Activated naive CD4-positive, alpha-beta T cell treated with anti-CD3 and anti-CD28 coated beads, Interleukin-2, amount 10 ng/mL, durations not matched to agents 7 days and 5 days (primary cell): ENCODE data around the gene FHL1.
"Not testable (repeated sequence)": the region's sequence is repeated elsewhere in the genome, so short reads cannot be mapped to it uniquely, and the experiment has no call there.

Experiments
- CTCF ChIA-PET: fragments of 350-600 bp; sonication (Branson Sonifier 250); formaldehyde crosslinking; loops from one replicate; lab custom pipeline; 2021; ENCODE audit warnings: antibody characterized with exemption; lab: Charles Lee
- DNase-seq: peaks from one replicate; pipeline ENCODE4 v3.0.0-alpha.2; 2020
- H3K27ac Mint-ChIP-seq: one replicate; pipeline ENCODE4 v1.8.0; 2021; ENCODE audit warnings: mild to moderate bottlenecking, moderate library complexity, mixed read lengths
- H3K27me3 Mint-ChIP-seq: one replicate; pipeline ENCODE4 v1.8.0; 2021; ENCODE audit warnings: mild to moderate bottlenecking, mixed read lengths
- H3K36me3 Mint-ChIP-seq: one replicate; pipeline ENCODE4 v1.8.0; 2021; ENCODE audit warnings: mixed read lengths
- H3K4me1 Mint-ChIP-seq: one replicate; pipeline ENCODE4 v1.8.0; 2021; ENCODE audit warnings: mixed read lengths
- H3K4me3 Mint-ChIP-seq: one replicate; pipeline ENCODE4 v1.8.0; 2021; ENCODE audit warnings: mild to moderate bottlenecking, moderate library complexity, mixed read lengths
- H3K9me3 Mint-ChIP-seq: one replicate; pipeline ENCODE4 v1.8.0; 2021; ENCODE audit warnings: mixed read lengths

Gene FHL1

DNA sequence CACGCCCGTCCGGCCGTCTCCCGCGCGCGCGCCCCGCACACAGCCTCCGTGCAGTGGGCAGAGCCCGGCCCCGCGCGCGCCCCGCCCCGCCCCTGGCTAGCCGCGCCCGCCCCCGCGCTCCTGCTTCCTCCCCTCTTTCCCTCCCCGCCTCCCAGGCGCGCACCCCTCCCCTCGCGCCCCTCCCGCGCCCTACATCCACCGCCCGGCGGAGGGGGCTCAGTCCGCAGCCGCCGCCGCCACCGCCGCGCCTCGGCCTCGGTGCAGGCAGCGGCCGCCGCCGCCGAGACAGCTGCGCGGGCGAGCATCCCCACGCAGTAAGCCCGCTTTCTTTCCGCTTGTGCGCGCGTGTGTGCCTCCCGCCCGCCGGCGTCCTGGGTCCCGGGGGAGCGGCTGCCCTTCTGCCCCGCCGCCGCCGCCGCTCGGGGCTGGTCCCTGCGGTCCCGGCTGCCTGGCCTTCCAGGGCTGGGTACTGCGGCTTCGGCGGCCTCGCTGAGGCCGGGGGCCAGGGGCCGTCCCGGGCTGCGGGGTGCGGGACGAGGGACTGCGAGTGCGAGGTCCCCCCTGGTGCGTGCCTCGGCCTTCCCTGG lies at the start of gene FHL1:
Gene FHL1 (plus strand): TSS at position 219 of the 587 bp plus-strand sequence.
- Mint-ChIP-seq H3K36me3 (peaks cover 2% of the 10 kb centered on the region), H3K27ac (peak within 1 kb of the TSS; percentile 52), H3K27me3 (peaks cover 19% of the 10 kb centered on the region), H3K4me3 (peak within 1 kb of the TSS; percentile 80), H3K9me3 (no peaks in the 10 kb centered on the region), H3K4me1 (peaks cover 40% of the 10 kb centered on the region)
- DNase-seq: peak; percentile 64
- CTCF ChIA-PET: no interaction called here

DNA sequence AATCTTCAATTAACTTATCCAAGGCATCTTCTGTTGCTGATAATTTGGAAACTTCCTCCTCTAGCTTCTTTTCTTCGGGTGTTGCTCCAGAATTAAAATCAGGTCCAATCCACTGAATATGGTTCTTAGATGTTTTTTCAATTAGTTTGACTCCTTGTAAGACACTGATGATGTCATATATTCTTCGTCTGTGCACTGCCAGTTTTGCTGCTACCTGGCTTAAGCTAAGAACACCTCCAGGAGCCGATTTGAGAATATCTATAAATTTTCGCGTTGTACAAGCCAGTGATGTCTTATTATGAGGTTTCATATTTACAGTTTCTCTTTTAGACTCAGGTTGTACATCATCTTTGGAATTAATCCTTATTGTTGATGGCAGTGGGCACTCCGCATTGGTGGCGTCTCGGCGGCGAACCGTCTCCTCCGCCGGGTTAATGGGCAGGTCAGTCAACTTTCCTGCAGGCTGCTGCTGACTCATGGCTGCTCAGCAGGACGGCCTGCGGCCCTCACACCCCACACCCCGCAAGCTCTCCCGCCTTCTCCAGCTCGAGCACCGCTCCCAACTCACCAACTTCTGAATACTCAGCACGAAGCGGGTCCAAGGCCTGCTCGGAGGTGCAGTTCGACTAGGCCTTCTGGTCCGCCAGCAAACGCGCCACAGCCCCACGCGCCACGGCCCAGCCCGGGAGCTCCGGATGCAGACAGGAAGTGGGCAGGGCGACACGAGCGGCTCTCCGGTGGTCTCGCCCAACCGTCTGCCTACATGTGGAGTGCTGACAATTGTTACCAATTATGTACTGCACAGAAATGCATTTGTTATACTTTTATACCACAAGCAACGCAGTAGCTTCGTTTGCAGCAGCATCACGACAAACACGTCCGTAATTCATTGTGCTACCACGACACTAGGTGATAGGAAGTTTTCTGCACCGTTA lies 49.2 kb upstream of the FHL1 start:
- Mint-ChIP-seq H3K27ac (no peak overlapping the region), H3K9me3 (no peaks in the 10 kb centered on the region), H3K27me3 (no peaks in the 10 kb centered on the region), H3K4me1 (no peaks in the 10 kb centered on the region), H3K36me3 (no peaks in the 10 kb centered on the region), H3K4me3 (no peak overlapping the region)
- CTCF ChIA-PET: no interaction called here
- no peak for DNase-seq

DNA sequence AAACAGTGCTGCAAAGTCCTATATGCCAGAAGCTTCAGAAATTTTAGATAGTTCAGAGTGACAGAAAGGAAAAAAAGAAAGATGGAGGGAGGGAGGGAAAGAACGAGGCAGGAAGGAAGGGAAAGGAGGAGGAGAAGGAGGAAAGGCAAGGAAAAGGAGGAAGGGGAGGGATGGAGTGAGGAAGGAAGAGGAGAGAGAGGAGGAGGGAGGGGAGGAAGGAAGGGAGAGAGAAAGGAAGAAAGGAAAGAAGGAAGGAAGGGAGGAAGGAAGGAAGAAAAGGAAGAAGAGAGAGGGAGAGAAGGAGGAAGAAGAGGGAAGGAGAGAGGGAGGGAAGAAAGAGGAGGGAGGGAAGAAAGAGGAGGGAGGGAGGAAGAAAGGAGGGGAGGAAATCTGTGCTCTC lies 42.4 kb upstream of the FHL1 start:
- DNase-seq: no peak
- CTCF ChIA-PET: no interaction called here
- no peaks in the 10 kb centered on the region for H3K4me1 Mint-ChIP-seq
- no peaks in the 10 kb centered on the region for H3K36me3 Mint-ChIP-seq
- H3K9me3 Mint-ChIP-seq: no peaks in the 10 kb centered on the region
- H3K4me3 Mint-ChIP-seq: no peak overlapping the region
- no peak overlapping the region for H3K27ac Mint-ChIP-seq
- H3K27me3 Mint-ChIP-seq: no peaks in the 10 kb centered on the region

DNA sequence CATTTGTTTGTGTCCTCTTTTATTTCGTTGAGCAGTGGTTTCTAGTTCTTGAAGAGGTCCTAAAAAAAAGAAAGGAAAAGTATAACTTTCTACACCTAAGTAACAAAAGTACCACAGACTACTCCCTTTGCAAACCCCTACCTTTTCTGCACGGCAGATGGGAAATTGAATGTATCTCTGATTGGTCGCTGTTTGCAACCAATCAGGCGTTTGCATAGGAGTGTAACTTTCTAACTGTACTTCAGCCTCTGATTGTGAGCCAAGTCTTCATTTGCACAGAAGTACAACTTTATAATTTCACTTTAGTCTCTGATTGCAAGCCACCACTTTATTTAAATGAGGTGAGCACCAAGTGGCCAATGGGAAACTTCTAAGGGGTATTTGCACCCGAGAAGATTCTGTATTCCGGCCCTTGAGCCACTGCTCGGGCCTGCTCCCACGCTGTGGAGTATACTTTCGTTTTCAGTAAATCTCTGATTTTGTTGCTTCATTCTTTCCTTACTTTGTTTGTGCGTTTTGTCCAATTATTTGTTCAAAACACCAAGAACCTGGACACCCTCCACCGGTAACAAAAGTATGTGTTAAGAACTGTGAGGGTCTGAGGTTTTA lies 40.3 kb upstream of the FHL1 start:
- Mint-ChIP-seq H3K9me3 (no peaks in the 10 kb centered on the region), H3K36me3 (no peaks in the 10 kb centered on the region), H3K27me3 (peaks cover 5% of the 10 kb centered on the region), H3K4me3 (no peak overlapping the region), H3K27ac (no peak overlapping the region), H3K4me1 (no peaks in the 10 kb centered on the region)
- no peak for DNase-seq
- CTCF ChIA-PET: no interaction called here

DNA sequence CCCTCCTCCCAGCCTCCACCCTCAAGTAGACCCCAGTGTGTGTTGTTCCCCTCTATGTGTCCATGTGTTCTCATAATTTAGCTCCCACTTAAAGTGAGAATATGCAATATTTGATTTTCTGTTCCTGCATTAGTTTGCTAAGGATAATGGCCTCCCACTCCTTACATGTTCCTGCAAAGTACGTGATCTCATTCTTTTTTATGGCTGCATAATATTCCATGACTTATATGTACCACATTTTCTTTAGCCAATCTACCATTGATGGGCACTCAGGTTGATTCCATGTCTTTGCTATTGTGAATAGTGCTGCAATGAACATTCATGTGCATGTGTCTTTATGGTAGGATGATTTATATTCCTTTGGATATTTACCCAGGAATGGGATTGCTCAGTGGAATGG lies 38.4 kb upstream of the FHL1 start:
- H3K27me3 Mint-ChIP-seq, H3K9me3 Mint-ChIP-seq, CTCF ChIA-PET, H3K4me3 Mint-ChIP-seq, DNase-seq, H3K36me3 Mint-ChIP-seq, H3K4me1 Mint-ChIP-seq, H3K27ac Mint-ChIP-seq: not testable (repeated sequence)

DNA sequence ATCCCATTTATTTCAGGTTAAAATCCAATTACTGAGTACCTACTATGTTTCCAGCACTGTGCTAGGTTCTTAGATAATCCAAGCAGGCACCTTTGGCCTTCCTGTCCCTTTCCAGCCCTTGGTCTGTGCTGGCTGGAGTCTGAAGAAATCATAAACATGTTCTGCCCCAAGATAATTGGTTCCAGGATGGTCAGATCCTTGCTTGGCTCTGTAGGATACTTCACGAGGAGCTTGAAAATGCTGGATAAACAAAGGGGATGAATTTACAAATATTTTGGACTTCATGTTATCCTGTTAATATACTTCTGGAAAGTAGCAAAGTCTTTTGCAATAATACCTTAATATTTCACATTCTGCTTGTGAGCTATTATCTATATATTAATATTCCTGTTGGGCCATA lies 35.0 kb upstream of the FHL1 start:
- Mint-ChIP-seq H3K27me3 (peaks cover 5% of the 10 kb centered on the region), H3K27ac (no peak overlapping the region), H3K36me3 (no peaks in the 10 kb centered on the region), H3K4me3 (no peak overlapping the region), H3K9me3 (no peaks in the 10 kb centered on the region), H3K4me1 (no peaks in the 10 kb centered on the region)
- DNase-seq: no peak
- CTCF ChIA-PET: no interaction called here

DNA sequence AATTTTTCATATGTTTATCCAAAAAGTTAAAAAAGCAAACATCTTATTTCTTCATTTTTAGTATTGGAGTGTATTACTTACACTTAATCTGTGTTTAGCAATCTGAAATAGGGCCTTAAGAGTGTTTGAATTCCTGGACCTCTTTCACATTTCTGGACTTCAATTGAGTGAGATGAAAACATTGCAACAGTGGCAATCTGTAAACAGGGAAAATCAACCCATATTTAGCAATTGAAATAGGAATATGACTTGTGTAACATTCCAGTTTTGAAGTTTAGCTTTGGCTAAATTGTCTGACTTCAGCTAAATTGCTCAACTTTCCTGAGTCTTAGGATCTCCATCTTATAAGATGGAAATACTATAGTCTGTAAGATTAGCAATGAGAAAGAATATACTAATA lies 34.6 kb upstream of the FHL1 start:
- H3K4me1 Mint-ChIP-seq: no peaks in the 10 kb centered on the region
- H3K9me3 Mint-ChIP-seq: no peaks in the 10 kb centered on the region
- CTCF ChIA-PET: no interaction called here
- no peak overlapping the region for H3K4me3 Mint-ChIP-seq
- H3K36me3 Mint-ChIP-seq: no peaks in the 10 kb centered on the region
- no peak overlapping the region for H3K27ac Mint-ChIP-seq
- DNase-seq: no peak
- H3K27me3 Mint-ChIP-seq: peaks cover 5% of the 10 kb centered on the region

DNA sequence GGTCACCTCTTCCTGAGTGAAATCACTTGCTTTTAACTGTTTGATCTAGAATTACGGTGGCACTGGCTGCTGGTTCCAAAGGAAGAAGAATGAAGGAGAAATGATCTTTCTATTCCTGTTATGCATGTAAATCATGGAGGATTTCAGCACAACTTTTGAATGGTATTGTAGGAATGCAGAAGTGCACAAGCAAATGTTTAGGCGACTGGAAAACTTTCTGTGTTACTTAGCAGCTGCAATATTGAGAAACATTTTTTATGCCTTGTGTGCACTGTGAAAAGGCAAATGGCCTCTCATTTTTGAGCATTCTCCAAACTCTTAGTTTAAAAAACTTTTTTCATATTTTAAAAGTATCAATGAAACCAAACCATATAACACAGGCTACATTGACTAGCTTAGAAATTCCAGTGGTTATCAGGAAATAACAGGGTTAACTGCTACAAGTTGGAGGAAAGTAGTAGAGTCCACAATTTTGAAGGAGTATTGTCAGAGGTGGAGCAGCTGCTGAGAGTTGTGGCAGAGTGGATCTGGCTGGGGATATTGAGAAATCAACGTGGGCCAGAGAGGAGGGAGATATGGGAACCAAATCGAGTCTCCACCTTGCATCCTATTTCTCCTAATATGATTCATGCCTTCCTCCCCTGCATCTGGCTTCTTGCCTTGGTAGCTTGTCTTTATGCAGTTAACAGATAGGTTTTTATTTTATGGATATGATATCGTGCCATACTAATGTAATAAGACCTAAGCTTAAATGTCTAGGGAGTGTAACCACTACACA lies 32.0 kb upstream of the FHL1 start:
- Mint-ChIP-seq H3K27me3 (peaks cover 8% of the 10 kb centered on the region), H3K27ac (no peak overlapping the region), H3K4me1 (no peaks in the 10 kb centered on the region), H3K4me3 (no peak overlapping the region), H3K36me3 (no peaks in the 10 kb centered on the region), H3K9me3 (no peaks in the 10 kb centered on the region)
- no peak for DNase-seq
- CTCF ChIA-PET: no interaction called here

DNA sequence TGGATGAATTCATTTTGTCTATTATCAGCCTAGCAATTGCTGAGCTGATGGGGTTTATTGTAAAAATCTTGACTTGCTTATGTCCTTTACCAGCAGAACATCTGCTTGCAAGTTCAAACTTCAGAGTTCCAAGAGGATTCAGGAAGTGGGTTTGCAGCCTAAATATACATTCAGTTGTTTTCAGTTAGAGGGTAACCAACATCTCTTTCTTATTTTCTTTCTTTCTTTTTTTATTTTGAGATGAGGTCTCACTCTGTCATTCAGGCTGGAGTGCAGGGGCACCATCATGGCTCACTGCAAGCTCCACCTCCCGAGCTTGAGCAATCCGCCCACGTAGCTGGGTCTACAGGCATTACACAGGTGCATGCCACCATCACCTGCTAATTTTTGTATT lies 31.4 kb upstream of the FHL1 start:
- no peaks in the 10 kb centered on the region for H3K4me1 Mint-ChIP-seq

DNA sequence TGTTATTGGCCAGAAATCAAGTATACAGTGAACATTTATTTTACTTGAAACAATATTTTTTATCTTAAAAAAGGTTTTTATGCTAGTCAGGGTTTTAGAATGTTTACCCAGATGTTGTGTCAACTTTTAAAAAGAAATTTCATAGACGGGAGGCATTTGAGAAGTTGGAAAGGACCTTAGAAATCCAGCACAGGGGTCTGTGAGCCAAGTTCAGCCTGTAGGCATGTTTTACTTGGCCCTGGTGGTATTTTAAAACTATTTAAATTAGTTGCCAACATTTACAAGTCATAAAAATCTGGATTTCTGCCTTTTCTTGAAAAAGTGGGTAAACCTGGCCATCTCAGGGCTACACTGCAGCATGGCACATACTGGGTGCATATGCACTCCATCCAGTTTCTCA lies 25.5 kb upstream of the FHL1 start:
- H3K4me1 Mint-ChIP-seq: no peaks in the 10 kb centered on the region
- no peaks in the 10 kb centered on the region for H3K9me3 Mint-ChIP-seq
- no peak for DNase-seq
- no peak overlapping the region for H3K4me3 Mint-ChIP-seq
- H3K27me3 Mint-ChIP-seq: peaks cover 3% of the 10 kb centered on the region
- H3K36me3 Mint-ChIP-seq: no peaks in the 10 kb centered on the region
- no peak overlapping the region for H3K27ac Mint-ChIP-seq
- CTCF ChIA-PET: no interaction called here

More for the DNA sequence above, 31.4 kb upstream of the FHL1 start:
- no peaks in the 10 kb centered on the region for H3K36me3 Mint-ChIP-seq
- H3K9me3 Mint-ChIP-seq: no peaks in the 10 kb centered on the region
- no peak overlapping the region for H3K27ac Mint-ChIP-seq
- no peak overlapping the region for H3K4me3 Mint-ChIP-seq
- CTCF ChIA-PET: no interaction called here
- H3K27me3 Mint-ChIP-seq: peaks cover 8% of the 10 kb centered on the region
- DNase-seq: no peak

DNA sequence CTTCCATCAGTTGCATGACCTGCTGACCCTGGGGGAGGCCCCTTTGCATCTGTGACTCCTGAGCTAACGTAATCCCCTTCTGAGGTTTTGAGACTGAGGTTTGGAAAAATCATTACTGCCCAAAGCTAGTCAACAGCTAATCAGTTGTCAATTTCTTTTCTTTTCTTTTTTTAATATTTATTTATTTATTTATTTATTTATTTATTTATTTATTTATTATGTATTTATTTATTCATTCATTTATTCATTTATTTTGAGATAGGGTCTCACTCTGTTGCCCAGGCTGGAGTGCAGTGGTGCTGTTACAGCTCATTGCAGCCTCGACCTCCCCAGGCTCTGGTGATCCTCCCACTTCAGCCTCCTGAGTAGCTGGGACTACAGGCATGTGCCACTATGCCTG lies 25.1 kb upstream of the FHL1 start:
- peaks cover 3% of the 10 kb centered on the region for H3K27me3 Mint-ChIP-seq
- H3K4me3 Mint-ChIP-seq: no peak overlapping the region
- no peak overlapping the region for H3K27ac Mint-ChIP-seq
- no peaks in the 10 kb centered on the region for H3K9me3 Mint-ChIP-seq
- H3K36me3 Mint-ChIP-seq: no peaks in the 10 kb centered on the region
- H3K4me1 Mint-ChIP-seq: no peaks in the 10 kb centered on the region
- no peak for DNase-seq
- CTCF ChIA-PET: no interaction called here

DNA sequence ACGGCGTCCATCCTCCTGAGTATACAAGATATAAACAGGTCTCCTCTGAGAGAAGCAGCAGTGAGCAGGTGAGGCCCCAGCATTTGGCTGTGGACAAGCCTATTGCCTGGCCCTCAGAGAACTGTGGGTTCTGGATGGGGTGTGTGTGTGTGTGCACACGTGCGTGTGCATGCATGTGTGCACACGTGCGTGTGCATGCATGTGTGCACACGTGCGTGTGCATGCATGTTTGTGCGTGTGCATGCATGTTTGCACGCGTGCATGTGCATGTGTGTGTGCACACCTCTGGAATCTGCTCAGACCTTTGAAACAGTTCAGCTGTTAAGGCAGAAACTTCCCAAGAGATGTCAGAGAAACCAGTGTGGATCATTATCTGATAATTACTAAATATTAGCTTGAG lies 22.2 kb upstream of the FHL1 start:
- CTCF ChIA-PET: no interaction called here
- DNase-seq: no peak
- Mint-ChIP-seq H3K36me3 (no peaks in the 10 kb centered on the region), H3K27me3 (no peaks in the 10 kb centered on the region), H3K9me3 (peaks cover 2% of the 10 kb centered on the region), H3K4me1 (peaks cover 2% of the 10 kb centered on the region), H3K4me3 (no peak overlapping the region), H3K27ac (no peak overlapping the region)

DNA sequence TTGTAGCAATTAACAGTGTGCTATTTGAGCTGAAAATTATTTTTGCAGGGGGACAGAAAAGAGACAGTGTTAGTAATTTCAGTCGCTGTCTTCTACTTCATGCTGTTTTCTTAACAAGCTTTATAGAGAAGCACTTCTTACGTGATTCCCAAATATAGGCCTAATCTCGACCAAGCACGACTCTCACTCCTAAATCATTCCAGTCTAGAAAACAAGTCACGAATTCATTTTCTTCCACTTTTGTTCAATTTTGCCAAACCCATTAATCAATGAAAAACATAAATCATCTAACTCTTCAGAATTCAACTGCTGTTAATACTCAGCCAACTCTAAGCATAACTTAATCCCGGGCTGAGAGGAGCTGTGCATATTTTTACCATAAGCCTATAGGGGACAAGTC lies 21.0 kb upstream of the FHL1 start:
- Mint-ChIP-seq H3K27me3 (no peaks in the 10 kb centered on the region), H3K4me3 (no peak overlapping the region), H3K9me3 (peaks cover 5% of the 10 kb centered on the region), H3K36me3 (no peaks in the 10 kb centered on the region), H3K27ac (no peak overlapping the region), H3K4me1 (peaks cover 5% of the 10 kb centered on the region)
- CTCF ChIA-PET: no interaction called here
- DNase-seq: no peak

DNA sequence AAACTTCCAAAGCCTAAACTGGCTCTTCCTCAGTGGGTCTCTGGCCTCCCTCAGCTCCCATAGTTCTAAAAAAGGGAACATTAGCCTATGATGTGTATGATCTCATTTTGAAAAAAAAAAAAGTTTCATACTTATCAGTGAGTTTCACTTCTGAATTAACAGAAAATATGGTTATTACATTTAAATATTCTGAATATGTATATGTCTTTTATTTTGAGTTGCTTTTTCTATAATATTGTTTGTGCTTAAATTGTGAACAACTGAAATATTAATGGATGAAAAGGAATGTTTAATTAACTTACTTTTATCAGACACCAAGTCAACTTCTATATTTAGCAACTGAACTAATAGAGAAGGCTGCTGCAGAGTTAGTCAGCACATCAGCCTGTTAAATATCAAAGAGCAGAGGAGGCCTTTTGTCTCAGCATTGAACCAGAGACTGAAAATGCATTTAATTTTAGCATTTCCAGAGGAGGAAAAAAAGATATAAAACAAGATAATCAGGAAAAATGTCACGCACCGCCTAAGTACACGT lies 20.4 kb upstream of the FHL1 start:
- no peaks in the 10 kb centered on the region for H3K36me3 Mint-ChIP-seq
- H3K4me1 Mint-ChIP-seq: peaks cover 6% of the 10 kb centered on the region
- H3K27ac Mint-ChIP-seq: no peak overlapping the region
- peaks cover 7% of the 10 kb centered on the region for H3K9me3 Mint-ChIP-seq
- H3K4me3 Mint-ChIP-seq: no peak overlapping the region
- no peaks in the 10 kb centered on the region for H3K27me3 Mint-ChIP-seq
- CTCF ChIA-PET: no interaction called here
- DNase-seq: no peak
